LNCaP clone FGC (cell line): ENCODE measurements around the gene RPS3.

ENCODE experiments used
- DNase-seq: peaks from one replicate; pipeline ENCODE4 v3.0.0-alpha.2; 2011; ENCODE audit warnings: low read depth
- H3K4me3 ChIP-seq: 2 replicates; pipeline ENCODE4 v1.5.1; 2011; ENCODE audit warnings: mild to moderate bottlenecking, low read depth, low read length, control low read depth
- TF ChIP-seq, protein P1 (sequence below): IDR thresholded peaks from 2 replicates; pipeline ENCODE4 v1.5.1; 2012; ENCODE audit warnings: mild to moderate bottlenecking; ENCODE audit not compliant: control insufficient read depth, insufficient read depth; ENCODE audit errors: extremely low read depth

Gene RPS3

DNA sequence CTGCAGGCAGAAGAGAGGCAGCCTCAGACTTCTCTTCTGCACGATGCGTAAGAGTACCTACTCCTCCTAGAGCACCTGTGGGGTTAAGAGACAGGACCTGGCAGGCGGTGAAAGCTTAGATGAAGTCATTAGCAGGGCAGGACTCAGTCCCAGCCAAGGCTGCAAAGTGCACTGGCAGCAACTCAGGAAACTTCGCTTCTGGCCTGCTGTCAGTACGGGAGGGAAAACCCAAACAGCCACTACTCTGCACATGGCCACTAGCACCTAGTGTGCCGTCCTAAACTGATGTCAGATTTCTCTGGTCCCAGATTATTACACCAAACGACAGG, 42.5 kb downstream of the RPS3 start:
- DNase-seq: no peak
- TF ChIP-seq, protein P1, sequence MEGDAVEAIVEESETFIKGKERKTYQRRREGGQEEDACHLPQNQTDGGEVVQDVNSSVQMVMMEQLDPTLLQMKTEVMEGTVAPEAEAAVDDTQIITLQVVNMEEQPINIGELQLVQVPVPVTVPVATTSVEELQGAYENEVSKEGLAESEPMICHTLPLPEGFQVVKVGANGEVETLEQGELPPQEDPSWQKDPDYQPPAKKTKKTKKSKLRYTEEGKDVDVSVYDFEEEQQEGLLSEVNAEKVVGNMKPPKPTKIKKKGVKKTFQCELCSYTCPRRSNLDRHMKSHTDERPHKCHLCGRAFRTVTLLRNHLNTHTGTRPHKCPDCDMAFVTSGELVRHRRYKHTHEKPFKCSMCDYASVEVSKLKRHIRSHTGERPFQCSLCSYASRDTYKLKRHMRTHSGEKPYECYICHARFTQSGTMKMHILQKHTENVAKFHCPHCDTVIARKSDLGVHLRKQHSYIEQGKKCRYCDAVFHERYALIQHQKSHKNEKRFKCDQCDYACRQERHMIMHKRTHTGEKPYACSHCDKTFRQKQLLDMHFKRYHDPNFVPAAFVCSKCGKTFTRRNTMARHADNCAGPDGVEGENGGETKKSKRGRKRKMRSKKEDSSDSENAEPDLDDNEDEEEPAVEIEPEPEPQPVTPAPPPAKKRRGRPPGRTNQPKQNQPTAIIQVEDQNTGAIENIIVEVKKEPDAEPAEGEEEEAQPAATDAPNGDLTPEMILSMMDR: no peak

DNA sequence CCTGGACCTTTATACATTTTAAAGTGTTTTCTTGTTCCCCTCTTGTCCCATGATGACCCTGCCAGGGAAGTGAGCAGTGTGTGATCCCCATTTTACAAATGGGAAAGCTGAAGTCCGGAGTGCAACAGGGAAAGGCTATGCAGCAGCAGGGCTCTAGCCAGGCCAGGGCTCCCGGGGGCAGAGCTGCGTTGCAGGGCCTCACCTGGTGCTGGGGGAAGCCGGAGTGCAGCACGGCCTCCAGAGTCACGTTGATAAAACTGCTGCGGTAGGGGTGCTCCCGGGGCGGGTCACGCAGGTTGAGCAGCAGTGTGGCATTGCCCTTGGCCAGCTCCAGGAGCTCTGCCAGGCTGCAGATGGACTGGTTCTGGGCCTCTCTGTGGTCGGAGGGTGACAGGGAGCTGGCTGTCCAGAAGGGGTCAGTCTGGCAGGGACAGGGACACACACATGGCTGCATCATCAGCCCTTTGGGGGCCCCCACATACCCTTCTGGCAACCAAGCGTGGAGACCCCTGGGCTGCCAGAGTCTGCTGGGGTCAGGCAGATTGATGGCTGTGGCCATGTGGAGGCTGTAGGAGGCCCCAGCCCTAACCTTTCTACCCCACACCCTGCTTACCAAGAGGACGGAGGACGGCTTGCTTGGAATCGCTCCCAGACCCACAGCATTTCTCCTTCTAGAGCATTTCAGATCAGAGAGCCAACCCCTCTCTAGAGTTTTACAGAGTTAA, 43.0 kb downstream of the RPS3 start:
- no peak for DNase-seq
- H3K4me3 ChIP-seq: no peak overlapping the region
- TF ChIP-seq, protein P1: no peak

More for the DNA sequence above, 42.5 kb downstream of the RPS3 start:
- no peak overlapping the region for H3K4me3 ChIP-seq

DNA sequence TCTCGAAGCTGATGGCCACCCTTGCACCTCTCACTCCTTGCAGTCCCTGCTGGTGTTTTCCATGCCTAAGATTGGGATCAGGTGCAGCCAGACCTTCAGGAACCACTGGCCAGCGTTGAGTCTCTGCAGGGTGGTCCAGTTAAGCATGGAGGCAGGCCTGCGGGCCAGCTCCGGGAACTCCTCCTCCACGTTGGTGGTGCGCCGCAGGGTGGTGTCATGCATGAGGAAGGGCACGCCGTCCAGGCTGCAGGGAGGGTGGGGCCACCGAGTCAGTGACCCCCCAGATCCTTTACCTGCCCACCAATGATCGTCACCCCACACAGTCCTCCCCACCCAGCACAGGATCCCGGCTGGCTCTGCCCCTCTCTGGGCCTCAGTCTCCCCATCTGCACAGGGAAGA, 43.7 kb downstream of the RPS3 start:
- no peak for DNase-seq
- no peak overlapping the region for H3K4me3 ChIP-seq
- TF ChIP-seq, protein P1: no peak

DNA sequence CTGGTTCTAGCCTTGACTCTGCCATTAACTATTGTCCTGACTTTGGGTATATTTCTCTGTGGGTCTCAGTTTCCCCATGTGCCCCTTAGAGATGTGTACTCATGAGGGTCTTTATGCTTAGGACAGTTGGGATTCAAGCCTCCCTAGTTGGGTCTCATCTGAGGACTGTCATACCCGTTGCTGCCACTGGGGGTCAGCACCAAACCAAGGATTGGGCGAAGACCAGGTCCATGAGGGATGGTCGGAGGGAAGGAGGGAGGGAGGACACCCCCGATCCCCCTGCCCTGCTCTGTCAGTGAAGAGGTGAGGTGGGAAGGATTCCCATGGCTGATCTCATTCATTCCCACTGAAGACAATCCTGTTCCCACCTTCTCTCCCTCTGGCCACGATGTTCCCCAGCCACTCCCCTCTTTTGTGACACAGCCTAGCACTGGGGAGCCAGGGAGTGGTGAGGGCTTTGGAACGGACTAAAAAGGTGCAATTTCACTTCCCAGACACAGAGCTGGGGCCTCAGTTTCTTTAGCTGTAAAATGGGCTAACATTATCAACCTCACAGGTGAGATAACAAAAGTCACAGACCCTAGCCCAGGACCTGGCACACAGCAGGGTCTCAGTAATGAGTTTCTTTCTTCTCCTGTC, 46.1 kb downstream of the RPS3 start:
- H3K4me3 ChIP-seq: no peak overlapping the region
- TF ChIP-seq, protein P1: peak; percentile 99
- DNase-seq: no peak

DNA sequence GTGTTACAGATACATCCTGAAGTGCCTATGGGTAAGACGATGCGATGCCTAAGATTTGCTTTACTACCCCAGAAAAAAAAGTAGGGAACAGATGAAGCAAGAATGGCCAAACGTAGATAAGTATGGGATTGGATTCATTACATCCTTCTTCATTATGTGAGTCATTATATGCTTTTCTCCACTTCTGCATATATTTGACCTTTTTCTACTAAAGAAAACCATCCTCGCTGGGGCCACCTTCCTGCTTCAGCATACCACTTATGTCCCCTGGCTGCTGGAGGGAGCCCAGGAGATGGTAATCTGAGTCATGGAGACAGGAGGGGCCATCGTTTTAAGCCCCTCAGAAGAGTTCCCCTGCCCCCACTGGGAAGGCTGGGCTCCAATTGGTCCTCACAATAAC, 48.1 kb downstream of the RPS3 start:
- TF ChIP-seq, protein P1: no peak
- DNase-seq: no peak

DNA sequence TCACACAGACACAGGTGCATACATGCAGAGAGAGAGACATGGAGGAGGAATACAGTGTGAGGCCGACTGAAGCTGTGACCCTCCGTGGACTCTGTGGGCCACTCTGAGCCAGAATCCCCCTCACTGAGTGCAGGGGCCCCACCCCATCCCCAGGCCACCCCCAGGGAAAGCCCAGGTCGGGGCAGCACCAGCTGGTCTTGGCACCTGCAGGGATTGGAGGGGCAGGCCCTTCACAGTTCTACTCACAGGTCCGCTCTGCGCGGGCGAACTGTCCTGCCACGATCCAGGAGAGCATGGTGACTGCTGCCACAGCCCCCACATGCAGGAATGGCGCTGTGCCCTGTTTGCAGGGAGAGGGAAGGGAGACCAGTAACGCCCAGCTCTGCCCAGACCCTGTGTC, 50.0 kb downstream of the RPS3 start:
- TF ChIP-seq, protein P1: no peak
- no peak overlapping the region for H3K4me3 ChIP-seq
- no peak for DNase-seq

More for the DNA sequence above, 48.1 kb downstream of the RPS3 start:
- H3K4me3 ChIP-seq: no peak overlapping the region

DNA sequence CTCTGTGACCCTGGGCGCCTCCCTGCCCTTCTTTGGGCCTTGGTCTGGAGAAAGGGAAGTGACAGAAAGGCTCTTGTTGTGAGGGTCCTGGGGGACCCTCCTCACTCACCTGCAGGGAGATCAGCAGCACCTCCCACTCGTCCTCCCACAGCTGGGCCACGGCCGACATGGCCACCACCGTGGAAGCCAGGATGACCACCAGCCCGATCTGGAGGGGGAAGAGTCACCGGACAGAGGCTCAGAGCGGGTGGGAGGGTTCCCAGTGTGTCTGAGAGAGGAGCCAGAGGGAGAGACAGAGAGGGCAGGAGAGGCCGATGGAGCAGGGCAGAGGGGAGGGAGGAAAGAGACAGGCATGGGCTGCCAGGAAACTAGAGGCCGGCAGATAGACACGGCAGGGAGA, 50.5 kb downstream of the RPS3 start:
- no peak for DNase-seq
- TF ChIP-seq, protein P1: no peak
- H3K4me3 ChIP-seq: no peak overlapping the region
